OCI-LY1 (cell line): ENCODE measurements around the gene NEK4.

Source experiments
- EZH2 ChIP-seq: fragments of 200-600 bp; sonication (generic), shearing (Covaris generic); IDR thresholded peaks from 2 replicates; pipeline ENCODE4 v1.8.0; 2017; ENCODE audit warnings: borderline replicate concordance, mixed run types, mild to moderate bottlenecking, antibody characterized with exemption, low read length, moderate library complexity, mixed read lengths
- TF ChIP-seq, protein P1 (sequence below): fragments of 200-600 bp; sonication (generic), shearing (Covaris generic); IDR thresholded peaks from 2 replicates; pipeline ENCODE4 v1.5.1; 2017; ENCODE audit warnings: mild to moderate bottlenecking, antibody characterized with exemption, low read length, moderate library complexity, mixed read lengths

DNA sequence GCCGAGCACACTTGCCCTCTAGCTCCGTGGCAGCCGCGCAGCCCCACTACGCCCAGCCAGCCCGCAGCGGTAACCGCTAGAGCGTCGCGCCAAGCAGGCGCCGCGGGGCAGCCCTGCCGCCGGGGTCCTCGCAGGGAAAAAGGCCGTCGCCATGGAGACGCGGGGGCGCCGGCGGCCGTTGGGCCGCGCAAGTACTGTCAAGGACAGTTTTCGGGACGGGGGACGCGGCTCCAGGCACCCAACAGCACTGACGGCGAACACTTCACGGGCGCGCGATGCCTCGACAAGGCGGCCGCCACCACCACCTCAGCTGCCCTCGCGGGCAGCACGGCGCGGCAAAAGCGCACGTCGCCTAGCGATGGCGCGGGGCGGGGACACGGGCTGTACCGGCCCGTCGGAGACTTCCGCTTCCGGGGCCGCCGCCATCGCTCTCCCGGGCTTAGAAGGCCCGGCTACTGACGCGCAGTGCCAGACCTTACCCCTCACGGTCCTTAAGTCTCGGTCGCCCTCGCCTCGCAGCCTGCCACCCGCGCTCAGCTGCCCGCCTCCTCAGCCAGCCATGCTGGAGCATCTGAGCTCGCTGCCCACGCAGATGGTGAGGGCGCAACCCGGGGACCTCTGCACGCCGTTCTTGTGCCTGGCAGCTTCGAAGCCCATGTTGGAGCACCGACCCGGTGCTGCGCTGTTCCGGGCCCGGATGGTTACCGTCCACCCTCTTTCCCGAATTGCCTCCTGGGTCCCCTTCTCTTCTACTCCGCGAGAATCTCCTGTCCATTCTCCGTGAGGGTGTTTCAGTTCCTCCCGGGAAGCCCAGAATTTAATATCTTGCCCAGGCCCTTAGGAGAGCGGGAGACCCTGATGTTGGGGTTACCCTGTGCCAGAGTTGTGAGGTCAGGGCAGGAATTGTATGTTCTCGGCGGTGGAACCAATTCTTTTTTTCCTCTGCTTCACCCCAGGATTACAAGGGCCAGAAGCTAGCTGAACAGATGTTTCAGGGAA, 64.8 kb downstream of the NEK4 start, which contains the start of the genes GLT8D1 and SPCS1:
- TF ChIP-seq EZH2: no peak
- TF ChIP-seq, protein P1, sequence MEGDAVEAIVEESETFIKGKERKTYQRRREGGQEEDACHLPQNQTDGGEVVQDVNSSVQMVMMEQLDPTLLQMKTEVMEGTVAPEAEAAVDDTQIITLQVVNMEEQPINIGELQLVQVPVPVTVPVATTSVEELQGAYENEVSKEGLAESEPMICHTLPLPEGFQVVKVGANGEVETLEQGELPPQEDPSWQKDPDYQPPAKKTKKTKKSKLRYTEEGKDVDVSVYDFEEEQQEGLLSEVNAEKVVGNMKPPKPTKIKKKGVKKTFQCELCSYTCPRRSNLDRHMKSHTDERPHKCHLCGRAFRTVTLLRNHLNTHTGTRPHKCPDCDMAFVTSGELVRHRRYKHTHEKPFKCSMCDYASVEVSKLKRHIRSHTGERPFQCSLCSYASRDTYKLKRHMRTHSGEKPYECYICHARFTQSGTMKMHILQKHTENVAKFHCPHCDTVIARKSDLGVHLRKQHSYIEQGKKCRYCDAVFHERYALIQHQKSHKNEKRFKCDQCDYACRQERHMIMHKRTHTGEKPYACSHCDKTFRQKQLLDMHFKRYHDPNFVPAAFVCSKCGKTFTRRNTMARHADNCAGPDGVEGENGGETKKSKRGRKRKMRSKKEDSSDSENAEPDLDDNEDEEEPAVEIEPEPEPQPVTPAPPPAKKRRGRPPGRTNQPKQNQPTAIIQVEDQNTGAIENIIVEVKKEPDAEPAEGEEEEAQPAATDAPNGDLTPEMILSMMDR: no peak
